Astrocyte (in vitro differentiated cells and primary cell): ENCODE measurements around the gene EPO. TPM values are rescaled to one million over a fixed set of nuclear protein-coding genes. Genes with fewer than 3 reads are reported as not detected.

Experiments used
- DNase-seq: peaks from one replicate; pipeline ENCODE4 v3.0.0-alpha.2; 2010; ENCODE audit warnings: low read depth
- FAIRE-seq: peaks from 2 replicates; lab custom pipeline; 2011; peaks lifted over from hg19 to GRCh38; lab: Jason Lieb, UNC
- H2AFZ ChIP-seq: 2 replicates; pipeline ENCODE4 v1.6.0; 2012; ENCODE audit warnings: low read depth, low read length, inconsistent platforms
- H3K27ac ChIP-seq: 2 replicates; pipeline ENCODE4 v1.5.1; 2011; ENCODE audit warnings: low read depth, low read length, inconsistent platforms
- H3K27me3 ChIP-seq: 2 replicates; pipeline ENCODE4 v1.6.0; 2011; ENCODE audit warnings: low read length, inconsistent platforms; ENCODE audit not compliant: insufficient read depth
- H3K36me3 ChIP-seq: 2 replicates; pipeline ENCODE4 v1.5.1; 2011; ENCODE audit warnings: low read length, inconsistent platforms; ENCODE audit not compliant: insufficient read depth
- H3K4me1 ChIP-seq: 2 replicates; pipeline ENCODE4 v1.5.1; 2011; ENCODE audit warnings: low read length, inconsistent platforms; ENCODE audit not compliant: insufficient read depth
- H3K4me2 ChIP-seq: 2 replicates; pipeline ENCODE4 v1.6.0; 2012; ENCODE audit warnings: low read length, inconsistent platforms
- H3K4me3 ChIP-seq: 2 replicates; pipeline ENCODE4 v1.5.1; 2011; ENCODE audit warnings: low read depth, mild to moderate bottlenecking, low read length, inconsistent platforms; ENCODE audit not compliant: insufficient read depth
- H3K79me2 ChIP-seq: 2 replicates; pipeline ENCODE4 v1.6.0; 2012; ENCODE audit warnings: mild to moderate bottlenecking, low read length, inconsistent platforms; ENCODE audit not compliant: insufficient read depth
- H3K9ac ChIP-seq: 2 replicates; pipeline ENCODE4 v1.6.0; 2012; ENCODE audit warnings: mild to moderate bottlenecking, low read length, inconsistent platforms
- H3K9me3 ChIP-seq: 2 replicates; pipeline ENCODE4 v1.5.1; 2012; ENCODE audit warnings: low read depth, mild to moderate bottlenecking, low read length, inconsistent platforms; ENCODE audit not compliant: insufficient read depth
- H4K20me1 ChIP-seq: 2 replicates; pipeline ENCODE4 v1.6.0; 2012; ENCODE audit warnings: low read length, inconsistent platforms; ENCODE audit not compliant: insufficient read depth
- H3K27ac Mint-ChIP-seq: one replicate; pipeline ENCODE4 v1.8.0; 2021; ENCODE audit warnings: mild to moderate bottlenecking, mixed read lengths; ENCODE audit not compliant: unreplicated experiment
- H3K27me3 Mint-ChIP-seq: one replicate; pipeline ENCODE4 v1.8.0; 2021; ENCODE audit warnings: low read depth, mixed read lengths; ENCODE audit not compliant: unreplicated experiment
- H3K36me3 Mint-ChIP-seq: one replicate; pipeline ENCODE4 v1.8.0; 2021; ENCODE audit warnings: low read depth, mixed read lengths; ENCODE audit not compliant: unreplicated experiment
- H3K4me1 Mint-ChIP-seq: one replicate; pipeline ENCODE4 v1.8.0; 2021; ENCODE audit warnings: low read depth, mixed read lengths; ENCODE audit not compliant: unreplicated experiment
- H3K4me3 Mint-ChIP-seq: one replicate; pipeline ENCODE4 v1.8.0; 2021; ENCODE audit warnings: mild to moderate bottlenecking, moderate library complexity, mixed read lengths; ENCODE audit not compliant: unreplicated experiment
- H3K9me3 Mint-ChIP-seq: one replicate; pipeline ENCODE4 v1.8.0; 2021; ENCODE audit warnings: mild to moderate bottlenecking, mixed read lengths; ENCODE audit not compliant: unreplicated experiment
- EZH2 ChIP-seq: IDR thresholded peaks from 2 replicates; pipeline ENCODE4 v1.6.1; 2012; ENCODE audit warnings: mild to moderate bottlenecking, low read length, inconsistent platforms; ENCODE audit not compliant: insufficient read depth
- total RNA-seq: library from RNA; stranded (reverse); gene quantifications from 2 replicates; pipeline ENCODE4 v1.2.1, GENCODE V29; 2021
- TF ChIP-seq, protein P1 (sequence below): IDR thresholded peaks from 2 replicates; pipeline ENCODE4 v1.5.1; 2011; ENCODE audit warnings: low read depth, mild to moderate bottlenecking, inconsistent platforms, low read length, moderate library complexity; ENCODE audit not compliant: insufficient read depth

Gene EPO
- total RNA-seq, 1 donor from 2014 or later = not detected

GRCh38 chr7:100686822-100687211 lies 33.5 kb upstream of the EPO start:
- Histone ChIP-seq H3K36me3 (peaks cover 7% of the 10 kb centered on the region), H2AFZ (no peak overlapping the region), H3K4me1 (peaks cover 22% of the 10 kb centered on the region), H3K27me3 (no peaks in the 10 kb centered on the region), H3K9ac (no peak overlapping the region), H4K20me1 (peaks cover 55% of the 10 kb centered on the region), H3K9me3 (no peaks in the 10 kb centered on the region), H3K27ac (no peak overlapping the region), H3K4me3 (no peak overlapping the region), H3K79me2 (peaks cover 35% of the 10 kb centered on the region), H3K4me2 (no peak overlapping the region)
- Mint-ChIP-seq H3K4me3 (no peak overlapping the region), H3K9me3 (peaks cover 2% of the 10 kb centered on the region), H3K27me3 (no peaks in the 10 kb centered on the region), H3K36me3 (peaks cover 7% of the 10 kb centered on the region), H3K27ac (no peak overlapping the region), H3K4me1 (peaks cover 8% of the 10 kb centered on the region)
- TF ChIP-seq EZH2 = no peak
- TF ChIP-seq, protein P1, sequence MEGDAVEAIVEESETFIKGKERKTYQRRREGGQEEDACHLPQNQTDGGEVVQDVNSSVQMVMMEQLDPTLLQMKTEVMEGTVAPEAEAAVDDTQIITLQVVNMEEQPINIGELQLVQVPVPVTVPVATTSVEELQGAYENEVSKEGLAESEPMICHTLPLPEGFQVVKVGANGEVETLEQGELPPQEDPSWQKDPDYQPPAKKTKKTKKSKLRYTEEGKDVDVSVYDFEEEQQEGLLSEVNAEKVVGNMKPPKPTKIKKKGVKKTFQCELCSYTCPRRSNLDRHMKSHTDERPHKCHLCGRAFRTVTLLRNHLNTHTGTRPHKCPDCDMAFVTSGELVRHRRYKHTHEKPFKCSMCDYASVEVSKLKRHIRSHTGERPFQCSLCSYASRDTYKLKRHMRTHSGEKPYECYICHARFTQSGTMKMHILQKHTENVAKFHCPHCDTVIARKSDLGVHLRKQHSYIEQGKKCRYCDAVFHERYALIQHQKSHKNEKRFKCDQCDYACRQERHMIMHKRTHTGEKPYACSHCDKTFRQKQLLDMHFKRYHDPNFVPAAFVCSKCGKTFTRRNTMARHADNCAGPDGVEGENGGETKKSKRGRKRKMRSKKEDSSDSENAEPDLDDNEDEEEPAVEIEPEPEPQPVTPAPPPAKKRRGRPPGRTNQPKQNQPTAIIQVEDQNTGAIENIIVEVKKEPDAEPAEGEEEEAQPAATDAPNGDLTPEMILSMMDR = no peak
- FAIRE-seq (no peak), DNase-seq (no peak)

DNA sequence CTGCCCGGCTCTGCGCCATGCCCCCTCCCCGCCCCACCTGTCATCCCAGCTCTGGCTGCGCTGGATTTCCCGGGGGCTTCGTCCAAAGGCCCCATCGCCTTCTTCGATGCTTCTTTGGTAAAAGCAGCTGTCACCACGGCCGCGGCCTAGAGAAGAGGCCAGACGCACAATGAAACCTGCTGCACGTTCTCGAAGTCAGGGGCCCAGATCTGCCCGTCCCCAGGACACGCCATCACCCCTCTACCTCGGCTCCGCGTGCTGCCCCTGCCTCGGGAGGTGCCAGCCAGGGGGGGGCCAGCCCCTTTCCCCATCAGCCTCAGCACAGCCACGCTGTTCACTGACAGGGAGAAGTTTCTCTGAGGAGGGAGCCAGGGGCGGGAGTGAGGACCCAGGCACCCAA lies 33.0 kb upstream of the EPO start:
- H2AFZ ChIP-seq = no peak overlapping the region
- Mint-ChIP-seq H3K9me3 (peaks cover 2% of the 10 kb centered on the region), H3K4me1 (peaks cover 9% of the 10 kb centered on the region), H3K27me3 (no peaks in the 10 kb centered on the region), H3K27ac (no peak overlapping the region), H3K36me3 (peaks cover 7% of the 10 kb centered on the region), H3K4me3 (no peak overlapping the region)
- no peak for DNase-seq
- H3K9ac ChIP-seq = no peak overlapping the region
- peaks cover 40% of the 10 kb centered on the region for H3K79me2 ChIP-seq
- no peak overlapping the region for H3K4me2 ChIP-seq
- no peaks in the 10 kb centered on the region for H3K27me3 ChIP-seq
- no peak for FAIRE-seq
- no peak overlapping the region for H3K27ac ChIP-seq
- TF ChIP-seq, protein P1 = no peak
- TF ChIP-seq EZH2 = no peak
- H3K9me3 ChIP-seq = no peaks in the 10 kb centered on the region
- peaks cover 5% of the 10 kb centered on the region for H3K36me3 ChIP-seq
- H4K20me1 ChIP-seq = peaks cover 55% of the 10 kb centered on the region
- H3K4me1 ChIP-seq = peaks cover 22% of the 10 kb centered on the region
- H3K4me3 ChIP-seq = no peak overlapping the region

DNA sequence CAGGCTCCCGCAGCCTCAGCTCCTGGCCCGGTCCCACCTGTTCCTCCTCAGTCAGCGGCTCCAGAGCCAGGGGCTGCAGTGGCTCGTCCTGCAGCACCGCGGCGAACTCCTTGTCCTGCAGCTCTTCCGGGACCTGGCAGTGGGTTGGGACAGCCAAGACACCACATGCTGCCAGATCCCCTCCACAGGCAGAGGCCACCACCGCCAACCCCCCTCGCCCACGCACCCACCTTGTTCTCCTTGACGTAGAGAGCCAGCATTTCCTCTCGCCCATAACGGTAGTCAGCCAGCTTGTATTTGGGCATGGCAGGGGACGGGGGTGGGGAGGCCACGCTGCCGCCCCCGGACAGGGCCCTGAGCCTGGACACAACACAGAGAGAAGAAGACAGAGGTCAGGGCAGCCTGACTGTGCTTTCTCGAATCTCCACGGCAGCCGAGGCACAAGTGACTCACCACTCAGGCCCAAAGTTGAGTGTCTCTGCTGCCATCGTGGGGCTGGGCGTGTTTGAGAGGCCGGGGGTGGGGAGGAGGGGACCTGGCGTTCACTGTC lies 32.4 kb upstream of the EPO start:
- Histone ChIP-seq H4K20me1 (peaks cover 55% of the 10 kb centered on the region), H3K9me3 (no peaks in the 10 kb centered on the region), H3K27ac (no peak overlapping the region), H3K27me3 (no peaks in the 10 kb centered on the region), H3K9ac (no peak overlapping the region), H3K4me2 (no peak overlapping the region), H2AFZ (no peak overlapping the region), H3K36me3 (peaks cover 5% of the 10 kb centered on the region), H3K4me1 (peaks cover 25% of the 10 kb centered on the region), H3K79me2 (peaks cover 46% of the 10 kb centered on the region), H3K4me3 (no peak overlapping the region)
- Mint-ChIP-seq H3K27me3 (no peaks in the 10 kb centered on the region), H3K9me3 (peaks cover 2% of the 10 kb centered on the region), H3K27ac (no peak overlapping the region), H3K36me3 (peaks cover 7% of the 10 kb centered on the region), H3K4me1 (peaks cover 12% of the 10 kb centered on the region), H3K4me3 (peak overlapping the region; percentile 66)
- no peak for DNase-seq
- no peak for FAIRE-seq
- TF ChIP-seq EZH2 = no peak
- TF ChIP-seq, protein P1 = no peak
